HepG2 (cell line): ENCODE measurements around the gene ADAMTS17. TPM values are rescaled to one million over a fixed set of nuclear protein-coding genes. Genes with fewer than 3 reads are reported as not detected.

Experiments
- ATAC-seq: fragments of 200-7000 bp; cut with Tn5 transposase; 3 replicates; pipeline ENCODE4 v1.9.1; 2020; ENCODE audit warnings: mild to moderate bottlenecking, moderate library complexity
- BruUV-seq: library from RNA; stranded (reverse); fragments of 400-500 nt; replicated peaks from 2 replicates; lab custom pipeline; 2021; lab: Mats Ljungman, UMichigan
- CTCF ChIA-PET: fragments of 300-600 bp; formaldehyde crosslinking; extraction: SDS; loops from one replicate; lab custom pipeline; 2021; ENCODE audit warnings: low total read pairs, inconsistent platforms, low intra/inter-chr PET ratio; lab: Yijun Ruan, JAX
- POLR2A ChIA-PET: fragments of 350-600 bp; sonication (Branson Sonifier 250); formaldehyde crosslinking; loops from one replicate; lab custom pipeline; 2020; ENCODE audit warnings: antibody characterized with exemption, inconsistent platforms; lab: Yijun Ruan, JAX
- DNase-seq: peaks from one replicate; pipeline ENCODE4 v3.0.0-alpha.2; 2015; ENCODE audit warnings: low spot score
- FAIRE-seq: peaks from 3 replicates; lab custom pipeline; 2011; peaks lifted over from hg19 to GRCh38; lab: Jason Lieb, UNC
- H2AFZ ChIP-seq: one replicate; pipeline ENCODE4 v1.6.1; 2011; ENCODE audit warnings: low read length, inconsistent platforms
- H3K27ac ChIP-seq: fragments of 300-600 bp; 3 replicates; pipeline ENCODE4 v1.8.0; 2011; ENCODE audit warnings: mixed run types, mild to moderate bottlenecking, mixed read lengths, low read length, inconsistent platforms; ENCODE audit not compliant: insufficient read depth; ENCODE audit errors: extremely low read length
- H3K27me3 ChIP-seq, 2 experiments: fragments of 200-600 bp in 1 of 2; 2 replicates in 1 of 2; 3 replicates in 1 of 2; pipeline versions ENCODE4 v1.6.0 to v1.8.0; 2011; ENCODE audit warnings: low read length in 2 of 2, mild to moderate bottlenecking in 2 of 2, moderate library complexity in 2 of 2, inconsistent platforms in 1 of 2; ENCODE audit not compliant: insufficient read depth in 2 of 2, control insufficient read depth in 1 of 2
- H3K36me3 ChIP-seq, 2 experiments: fragments of 200-600 bp in 1 of 2; replicated peaks in 1 of 2; 2 replicates in 1 of 2; 3 replicates in 1 of 2; pipeline versions ENCODE4 v1.5.1 to v1.8.0; 2011; ENCODE audit warnings: low read length in 2 of 2, inconsistent platforms in 1 of 2; ENCODE audit not compliant: insufficient read depth in 2 of 2, control insufficient read depth in 1 of 2
- H3K4me1 ChIP-seq: 2 replicates; pipeline ENCODE4 v1.5.1; 2012; ENCODE audit warnings: low read length, inconsistent platforms; ENCODE audit not compliant: insufficient read depth
- H3K4me2 ChIP-seq: 2 replicates; pipeline ENCODE4 v1.6.0; 2011; ENCODE audit warnings: low read depth, low read length, inconsistent platforms
- H3K4me3 ChIP-seq, 3 experiments: fragments of 200-600 bp in 1 of 3; sonication (generic), shearing (Covaris generic) in 1 of 3; replicated peaks in 1 of 3; 2 replicates each; pipeline ENCODE4 v1.5.1; 2011 to 2016; ENCODE audit warnings: low read length in 3 of 3, inconsistent platforms in 2 of 3, low read depth in 2 of 3, mild to moderate bottlenecking in 2 of 3, control low read depth in 1 of 3, mixed read lengths in 1 of 3; ENCODE audit not compliant: insufficient read depth in 1 of 3
- H3K79me2 ChIP-seq: one replicate; pipeline ENCODE4 v1.6.1; 2011; ENCODE audit warnings: low read length, inconsistent platforms; ENCODE audit not compliant: insufficient read depth
- H3K9ac ChIP-seq: 2 replicates; pipeline ENCODE4 v1.6.0; 2011; ENCODE audit warnings: mild to moderate bottlenecking, low read depth, low read length, inconsistent platforms; ENCODE audit not compliant: insufficient read depth
- H3K9me3 ChIP-seq: 2 replicates; pipeline ENCODE4 v1.5.1; 2012; ENCODE audit warnings: mild to moderate bottlenecking, low read length
- H4K20me1 ChIP-seq: 2 replicates; pipeline ENCODE4 v1.6.0; 2011; ENCODE audit warnings: inconsistent platforms, mild to moderate bottlenecking, low read length, moderate library complexity; ENCODE audit not compliant: insufficient read depth
- HES4 ChIP-seq: sonication (generic); formaldehyde crosslinking; IDR thresholded peaks from 2 replicates; pipeline ENCODE4 v1.9.0; 2021; ENCODE audit warnings: mild to moderate bottlenecking, missing genetic modification reagents, borderline replicate concordance
- MIXL1 ChIP-seq: IDR thresholded peaks from 2 replicates; pipeline ENCODE4 v1.6.1; 2016
- NCOA1 ChIP-seq: sonication (generic); formaldehyde crosslinking; IDR thresholded peaks from 2 replicates; pipeline ENCODE4 v1.9.0; 2021; ENCODE audit warnings: missing genetic modification reagents
- POGK ChIP-seq: sonication (generic); formaldehyde crosslinking; conservative IDR thresholded peaks from 2 replicates; pipeline ENCODE4 v1.8.0; 2022; ENCODE audit warnings: mild to moderate bottlenecking, moderate library complexity, missing genetic modification reagents
- PRDM15 ChIP-seq: sonication (generic); formaldehyde crosslinking; IDR thresholded peaks from 2 replicates; pipeline ENCODE4 v1.4.0; 2020; ENCODE audit warnings: missing genetic modification reagents
- RARG ChIP-seq: sonication (generic); formaldehyde crosslinking; IDR thresholded peaks from 2 replicates; pipeline ENCODE4 v1.4.0; 2020; ENCODE audit warnings: low read depth, mild to moderate bottlenecking, missing genetic modification reagents
- SP1 ChIP-seq, 2 experiments: fragments of 450-650 bp in 1 of 2; sonication (generic) in 1 of 2; formaldehyde crosslinking in 1 of 2; IDR thresholded peaks; 2 replicates each; pipeline versions ENCODE4 v1.4.0 to v1.6.1; 2016 to 2020; ENCODE audit warnings: missing genetic modification reagents in 1 of 2
- STAG1 ChIP-seq: sonication (generic); formaldehyde crosslinking; IDR thresholded peaks from 2 replicates; pipeline ENCODE4 v1.4.0; 2020; ENCODE audit warnings: missing genetic modification reagents
- TOE1 ChIP-seq: sonication (generic); formaldehyde crosslinking; IDR thresholded peaks from 2 replicates; pipeline ENCODE4 v1.4.0; 2020; ENCODE audit warnings: mild to moderate bottlenecking, missing genetic modification reagents
- YY1 ChIP-seq: IDR thresholded peaks from 2 replicates; pipeline ENCODE4 v1.6.1; 2011; ENCODE audit warnings: low read length, low read depth, moderate library complexity, mild to moderate bottlenecking; ENCODE audit not compliant: insufficient read depth, insufficient replicate concordance
- ZMYM2 ChIP-seq: sonication (generic); formaldehyde crosslinking; IDR thresholded peaks from 2 replicates; pipeline ENCODE4 v1.8.0; 2022; ENCODE audit warnings: mild to moderate bottlenecking, missing genetic modification reagents
- ZNF160 ChIP-seq: sonication (generic); formaldehyde crosslinking; IDR thresholded peaks from 2 replicates; pipeline ENCODE4 v1.8.0; 2022; ENCODE audit warnings: mild to moderate bottlenecking, inconsistent platforms, missing genetic modification reagents
- ZNF296 ChIP-seq: sonication (generic); formaldehyde crosslinking; conservative IDR thresholded peaks from 2 replicates; pipeline ENCODE4 v1.5.0; 2020; ENCODE audit warnings: mild to moderate bottlenecking, missing genetic modification reagents
- ZNF619 ChIP-seq: sonication (generic); formaldehyde crosslinking; IDR thresholded peaks from 2 replicates; pipeline ENCODE4 v1.4.0; 2020; ENCODE audit warnings: mild to moderate bottlenecking, missing genetic modification reagents
- WGBS: methylation state at CpG from one replicate; pipeline ENCODE4 v1.1.6; 2017; ENCODE audit warnings: low lambda C conversion rate; 5-methylcytosine and 5-hydroxymethylcytosine counted together
- in situ Hi-C: cut with HindIII; loops from 2 replicates; pipeline ENCODE4 v1.10.0; 2017; ENCODE audit warnings: low pct_unique_long_range_greater_than_20kb; ENCODE audit not compliant: extremely low pct_ligation_motif_present
- intact Hi-C: fragments of 100-400 bp; cut with micrococcal nuclease; formaldehyde crosslinking; loops from one replicate; pipeline ENCODE4 v1.10.0; 2022; ENCODE audit not compliant: unreplicated experiment
- polyA plus RNA-seq, 8 experiments: library from polyadenylated mRNA; depleted of rRNA in 3 of 8; stranded (reverse) in 7 of 8; unstranded in 1 of 8; fragments of >200 nt; fragmentation: Illumina TruSeq in 4 of 8; extraction: Trizol in 4 of 8; gene quantifications; 2 replicates each; pipeline versions ENCODE4 v1.2.1 to v1.2.3, GENCODE V29; 2011 to 2016; ENCODE audit warnings: low read depth in 4 of 8, missing spikeins in 1 of 8, mixed read lengths in 1 of 8; ENCODE audit not compliant: insufficient read depth in 1 of 8
- total RNA-seq, 5 experiments: library from RNA; depleted of rRNA; stranded (reverse); fragments of >200 nt; fragmentation: Illumina TruSeq; extraction: Trizol; gene quantifications; 2 replicates each; pipeline ENCODE4 v1.2.3, GENCODE V29; 2016; ENCODE audit warnings: low read depth in 1 of 5
- TF ChIP-seq, protein P1 (sequence below): sonication (generic); formaldehyde crosslinking; IDR thresholded peaks from 2 replicates; pipeline ENCODE4 v1.5.0; 2020; ENCODE audit warnings: mild to moderate bottlenecking, missing genetic modification reagents

Gene ADAMTS17
- total and polyA plus RNA-seq, 2 of the 13 experiments (the other 11 are each of a cell fraction or from before 2014, with no cell fraction given) = 0.02 to 0.04 TPM

- Histone ChIP-seq H3K27ac (no peak overlapping the region), H3K36me3 (no peaks in the 10 kb centered on the region), H3K9ac (no peak overlapping the region), H3K4me3 (no peak overlapping the region), H3K79me2 (no peaks in the 10 kb centered on the region), H2AFZ (no peak overlapping the region), H3K27me3 (no peaks in the 10 kb centered on the region), H3K4me2 (no peak overlapping the region), H3K9me3 (no peaks in the 10 kb centered on the region), H4K20me1 (no peaks in the 10 kb centered on the region), H3K4me1 (no peaks in the 10 kb centered on the region)
- FAIRE-seq = no peak
- BruUV-seq = no TSS peak
- POLR2A ChIA-PET = no interaction called here
- ATAC-seq = no peak
- CTCF ChIA-PET = no interaction called here
- in situ Hi-C loops = no loop called here
- intact Hi-C loops = no loop called here
- TF ChIP-seq POGK (CRISPR knock-in tag) (no peak), YY1 (no peak), ZNF296 (CRISPR knock-in tag) (no peak), NCOA1 (CRISPR knock-in tag) (no peak), SP1 (IDR thresholded peaks at IDR 0.05) (no peak), SP1 (CRISPR knock-in tag; IDR thresholded peaks at IDR 0.05) (no peak), MIXL1 (CRISPR knock-in tag) (no peak), PRDM15 (CRISPR knock-in tag) (no peak), ZMYM2 (CRISPR knock-in tag) (no peak), ZNF619 (no peak), STAG1 (CRISPR knock-in tag) (no peak), RARG (CRISPR knock-in tag) (no peak), HES4 (CRISPR knock-in tag) (no peak), ZNF160 (no peak), TOE1 (CRISPR knock-in tag) (no peak)
- TF ChIP-seq, protein P1, sequence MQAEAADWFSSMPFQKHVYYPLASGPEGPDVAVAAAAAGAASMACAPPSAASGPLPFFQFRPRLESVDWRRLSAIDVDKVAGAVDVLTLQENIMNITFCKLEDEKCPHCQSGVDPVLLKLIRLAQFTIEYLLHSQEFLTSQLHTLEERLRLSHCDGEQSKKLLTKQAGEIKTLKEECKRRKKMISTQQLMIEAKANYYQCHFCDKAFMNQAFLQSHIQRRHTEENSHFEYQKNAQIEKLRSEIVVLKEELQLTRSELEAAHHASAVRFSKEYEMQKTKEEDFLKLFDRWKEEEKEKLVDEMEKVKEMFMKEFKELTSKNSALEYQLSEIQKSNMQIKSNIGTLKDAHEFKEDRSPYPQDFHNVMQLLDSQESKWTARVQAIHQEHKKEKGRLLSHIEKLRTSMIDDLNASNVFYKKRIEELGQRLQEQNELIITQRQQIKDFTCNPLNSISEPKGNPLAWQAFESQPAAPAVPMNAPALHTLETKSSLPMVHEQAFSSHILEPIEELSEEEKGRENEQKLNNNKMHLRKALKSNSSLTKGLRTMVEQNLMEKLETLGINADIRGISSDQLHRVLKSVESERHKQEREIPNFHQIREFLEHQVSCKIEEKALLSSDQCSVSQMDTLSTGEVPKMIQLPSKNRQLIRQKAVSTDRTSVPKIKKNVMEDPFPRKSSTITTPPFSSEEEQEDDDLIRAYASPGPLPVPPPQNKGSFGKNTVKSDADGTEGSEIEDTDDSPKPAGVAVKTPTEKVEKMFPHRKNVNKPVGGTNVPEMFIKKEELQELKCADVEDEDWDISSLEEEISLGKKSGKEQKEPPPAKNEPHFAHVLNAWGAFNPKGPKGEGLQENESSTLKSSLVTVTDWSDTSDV (CRISPR knock-in tag) = no peak
- no peak for DNase-seq
- WGBS = 1% methylated on average over 2 of the region's 2 CpGs
Measured at GRCh38 chr15:100291106-100291505, 50.7 kb downstream of the ADAMTS17 start.
